OCI-LY1 (cell line): ENCODE data around the gene MBD1.

Experiments used
- EZH2 ChIP-seq: fragments of 200-600 bp; sonication (generic), shearing (Covaris generic); IDR thresholded peaks from 2 replicates; pipeline ENCODE4 v1.8.0; 2017; ENCODE audit warnings: borderline replicate concordance, mixed run types, mild to moderate bottlenecking, antibody characterized with exemption, low read length, moderate library complexity, mixed read lengths
- TF ChIP-seq, protein P1 (sequence below): fragments of 200-600 bp; sonication (generic), shearing (Covaris generic); IDR thresholded peaks from 2 replicates; pipeline ENCODE4 v1.5.1; 2017; ENCODE audit warnings: mild to moderate bottlenecking, antibody characterized with exemption, low read length, moderate library complexity, mixed read lengths

DNA sequence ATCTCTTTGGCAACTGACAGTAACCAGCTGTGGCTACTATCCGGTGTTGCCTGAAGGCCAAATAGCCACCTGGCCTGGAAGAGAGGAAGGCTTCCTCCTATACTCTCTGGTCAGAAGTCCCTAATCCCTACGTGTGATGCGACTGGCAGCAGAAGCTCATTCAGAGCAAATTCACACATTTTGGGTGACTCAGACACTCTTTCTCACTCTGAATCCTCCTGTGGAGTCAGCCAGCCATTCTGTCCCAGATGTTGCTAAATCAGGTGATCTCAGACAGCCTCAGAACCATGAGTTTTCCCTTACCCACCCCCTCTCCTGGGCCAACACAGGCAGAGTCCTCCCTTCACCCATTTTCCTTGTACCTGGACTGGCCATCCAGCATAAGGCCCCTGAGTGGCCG is 49.7 kb downstream of the MBD1 start:
- TF ChIP-seq, protein P1, sequence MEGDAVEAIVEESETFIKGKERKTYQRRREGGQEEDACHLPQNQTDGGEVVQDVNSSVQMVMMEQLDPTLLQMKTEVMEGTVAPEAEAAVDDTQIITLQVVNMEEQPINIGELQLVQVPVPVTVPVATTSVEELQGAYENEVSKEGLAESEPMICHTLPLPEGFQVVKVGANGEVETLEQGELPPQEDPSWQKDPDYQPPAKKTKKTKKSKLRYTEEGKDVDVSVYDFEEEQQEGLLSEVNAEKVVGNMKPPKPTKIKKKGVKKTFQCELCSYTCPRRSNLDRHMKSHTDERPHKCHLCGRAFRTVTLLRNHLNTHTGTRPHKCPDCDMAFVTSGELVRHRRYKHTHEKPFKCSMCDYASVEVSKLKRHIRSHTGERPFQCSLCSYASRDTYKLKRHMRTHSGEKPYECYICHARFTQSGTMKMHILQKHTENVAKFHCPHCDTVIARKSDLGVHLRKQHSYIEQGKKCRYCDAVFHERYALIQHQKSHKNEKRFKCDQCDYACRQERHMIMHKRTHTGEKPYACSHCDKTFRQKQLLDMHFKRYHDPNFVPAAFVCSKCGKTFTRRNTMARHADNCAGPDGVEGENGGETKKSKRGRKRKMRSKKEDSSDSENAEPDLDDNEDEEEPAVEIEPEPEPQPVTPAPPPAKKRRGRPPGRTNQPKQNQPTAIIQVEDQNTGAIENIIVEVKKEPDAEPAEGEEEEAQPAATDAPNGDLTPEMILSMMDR, result no peak
- TF ChIP-seq EZH2, result no peak
